Renal cortical epithelial cell (primary cell): ENCODE data around the gene BIN1. TPM values are rescaled to one million over a fixed set of nuclear protein-coding genes. Genes with fewer than 3 reads are reported as not detected.

Experiments used
- DNase-seq: peaks from one replicate; pipeline ENCODE4 v3.0.0-alpha.2; 2011; ENCODE audit warnings: low read depth
- total RNA-seq: library from RNA; depleted of rRNA; stranded (reverse); fragments of >200 nt; gene quantifications from 2 replicates; pipeline ENCODE4 v1.2.3, GENCODE V29; 2014

BIN1 gene, protein sequence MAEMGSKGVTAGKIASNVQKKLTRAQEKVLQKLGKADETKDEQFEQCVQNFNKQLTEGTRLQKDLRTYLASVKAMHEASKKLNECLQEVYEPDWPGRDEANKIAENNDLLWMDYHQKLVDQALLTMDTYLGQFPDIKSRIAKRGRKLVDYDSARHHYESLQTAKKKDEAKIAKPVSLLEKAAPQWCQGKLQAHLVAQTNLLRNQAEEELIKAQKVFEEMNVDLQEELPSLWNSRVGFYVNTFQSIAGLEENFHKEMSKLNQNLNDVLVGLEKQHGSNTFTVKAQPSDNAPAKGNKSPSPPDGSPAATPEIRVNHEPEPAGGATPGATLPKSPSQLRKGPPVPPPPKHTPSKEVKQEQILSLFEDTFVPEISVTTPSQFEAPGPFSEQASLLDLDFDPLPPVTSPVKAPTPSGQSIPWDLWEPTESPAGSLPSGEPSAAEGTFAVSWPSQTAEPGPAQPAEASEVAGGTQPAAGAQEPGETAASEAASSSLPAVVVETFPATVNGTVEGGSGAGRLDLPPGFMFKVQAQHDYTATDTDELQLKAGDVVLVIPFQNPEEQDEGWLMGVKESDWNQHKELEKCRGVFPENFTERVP
- 88.0 and 201 TPM in 2 replicates for total RNA-seq

DNA sequence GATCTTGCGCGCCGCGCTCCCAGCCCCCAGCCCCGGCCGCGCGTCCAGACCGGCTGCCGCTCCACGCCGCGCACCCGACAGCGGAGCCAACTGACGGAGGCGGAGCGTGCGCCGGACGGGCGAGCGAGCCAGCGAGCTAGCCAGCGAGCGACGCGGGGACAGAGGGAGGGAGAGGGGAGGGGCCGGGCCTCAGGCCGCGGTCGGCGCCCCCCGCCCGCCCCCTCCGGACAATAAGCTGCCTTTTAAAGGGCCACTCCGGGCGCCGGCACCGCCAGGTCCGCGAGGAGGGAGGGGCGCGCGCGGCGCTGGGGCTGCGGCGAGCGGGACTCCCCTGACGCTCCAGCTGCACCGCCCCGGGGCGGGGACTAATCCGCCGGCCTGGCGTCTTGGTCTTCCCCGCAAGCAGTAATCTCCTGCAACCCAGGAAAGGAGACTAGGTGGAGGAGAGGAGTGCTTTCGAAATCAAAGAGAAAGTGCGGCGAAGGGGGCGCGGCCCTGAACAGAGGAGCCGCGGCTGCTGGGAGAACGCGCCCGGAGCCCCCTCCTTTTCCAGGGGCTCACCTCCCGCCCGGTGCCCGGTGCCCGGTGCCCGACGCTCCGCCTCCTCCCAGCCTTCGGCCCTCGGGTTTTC is at the start of gene BIN1:
BIN1 (minus strand) TSS at position 164 of the 631 bp plus-strand sequence. CDS start 211 bp downstream, outside the sequence.
- DNase-seq: peak; percentile 88

GRCh38 chr2:127155947-127156346 is 49.0 kb upstream of the BIN1 start:
- peak; percentile 59 for DNase-seq

- no peak for DNase-seq
Observed at GRCh38 chr2:127155028-127155581, 48.2 kb upstream of the BIN1 start.

GRCh38 chr2:127154396-127154795 is 47.4 kb upstream of the BIN1 start:
- no peak for DNase-seq

DNA sequence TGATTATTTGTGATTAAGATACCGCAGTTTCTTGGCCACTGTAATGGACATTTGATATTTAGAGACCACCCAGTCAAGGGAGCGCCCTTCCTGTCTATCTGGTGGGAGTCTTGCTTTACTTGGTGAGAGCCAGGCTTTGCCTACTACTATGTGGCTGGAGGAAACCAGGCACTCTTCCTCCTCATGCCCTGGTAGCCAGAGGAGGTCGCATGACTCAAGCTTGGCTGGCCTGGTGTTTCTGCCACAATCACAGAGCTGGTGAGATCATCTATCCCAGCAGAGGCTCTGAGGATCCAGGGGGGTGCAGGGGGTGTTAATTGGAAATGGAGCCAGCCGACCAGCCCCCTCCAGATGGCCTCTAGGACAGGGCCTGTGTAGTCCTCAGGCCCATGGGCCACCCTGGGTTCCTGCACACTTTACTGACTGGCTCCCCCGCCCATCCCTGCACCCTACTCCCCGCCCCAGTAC is 46.8 kb upstream of the BIN1 start:
- peak; percentile 90 for DNase-seq

DNA sequence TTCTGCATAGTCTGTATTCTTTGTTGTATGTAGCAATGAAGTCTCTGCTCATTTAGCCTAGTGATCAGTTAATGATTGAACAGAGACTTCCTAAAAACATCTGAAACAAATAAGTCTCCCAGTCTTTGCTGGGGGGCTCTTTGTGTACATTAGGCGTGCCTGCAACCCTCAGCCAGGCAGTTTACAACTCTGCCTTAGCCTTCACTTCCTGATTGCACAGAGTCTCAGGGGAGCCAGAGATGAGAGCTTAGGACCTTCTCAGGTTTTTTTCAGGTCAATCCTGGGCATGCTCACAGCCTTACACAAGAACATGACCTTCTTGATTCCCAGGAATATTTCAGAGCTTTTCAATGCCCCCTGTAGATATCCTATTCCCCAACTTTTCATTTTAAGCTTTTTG is 44.0 kb upstream of the BIN1 start:
- DNase-seq: no peak

GRCh38 chr2:127149384-127149783 is 42.4 kb upstream of the BIN1 start:
- peak; percentile 91 for DNase-seq

DNA sequence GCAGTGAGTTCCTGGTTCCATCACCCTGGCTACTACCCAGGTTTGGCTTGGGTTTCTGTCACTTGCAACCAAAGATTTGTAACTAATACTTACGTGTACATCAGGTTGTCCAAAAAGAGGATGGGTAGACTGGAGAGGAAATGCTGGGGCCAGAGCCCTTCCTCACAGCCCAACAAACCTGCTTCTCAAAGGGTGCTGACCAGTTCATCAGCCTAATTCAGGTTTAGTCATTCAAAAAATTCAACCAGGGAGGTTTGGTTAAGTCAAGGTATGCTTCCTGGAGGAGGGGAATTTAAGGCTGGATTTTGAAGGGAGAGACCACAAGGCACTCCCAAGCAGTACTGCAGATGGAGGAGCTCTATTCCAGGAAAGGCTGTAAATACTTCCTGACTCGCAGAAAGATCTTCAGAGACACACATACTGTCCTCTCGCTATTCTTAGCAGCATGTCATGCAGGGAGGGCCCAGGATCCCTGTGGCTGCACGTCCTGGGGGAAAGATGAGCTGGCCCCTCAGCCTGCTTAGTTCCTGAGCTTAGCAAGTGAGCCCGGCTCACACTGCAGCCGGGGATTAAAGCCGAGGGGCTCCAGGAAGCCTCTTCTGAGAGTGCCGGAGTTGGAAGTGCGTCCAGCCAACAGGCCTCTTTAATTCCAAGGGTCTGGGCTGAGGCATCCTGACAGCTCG is 40.0 kb upstream of the BIN1 start:
- no peak for DNase-seq

GRCh38 chr2:127146071-127146725 is 39.2 kb upstream of the BIN1 start:
- DNase-seq: no peak

GRCh38 chr2:127145280-127145895 is 38.4 kb upstream of the BIN1 start:
- DNase-seq: peak; percentile 46

DNA sequence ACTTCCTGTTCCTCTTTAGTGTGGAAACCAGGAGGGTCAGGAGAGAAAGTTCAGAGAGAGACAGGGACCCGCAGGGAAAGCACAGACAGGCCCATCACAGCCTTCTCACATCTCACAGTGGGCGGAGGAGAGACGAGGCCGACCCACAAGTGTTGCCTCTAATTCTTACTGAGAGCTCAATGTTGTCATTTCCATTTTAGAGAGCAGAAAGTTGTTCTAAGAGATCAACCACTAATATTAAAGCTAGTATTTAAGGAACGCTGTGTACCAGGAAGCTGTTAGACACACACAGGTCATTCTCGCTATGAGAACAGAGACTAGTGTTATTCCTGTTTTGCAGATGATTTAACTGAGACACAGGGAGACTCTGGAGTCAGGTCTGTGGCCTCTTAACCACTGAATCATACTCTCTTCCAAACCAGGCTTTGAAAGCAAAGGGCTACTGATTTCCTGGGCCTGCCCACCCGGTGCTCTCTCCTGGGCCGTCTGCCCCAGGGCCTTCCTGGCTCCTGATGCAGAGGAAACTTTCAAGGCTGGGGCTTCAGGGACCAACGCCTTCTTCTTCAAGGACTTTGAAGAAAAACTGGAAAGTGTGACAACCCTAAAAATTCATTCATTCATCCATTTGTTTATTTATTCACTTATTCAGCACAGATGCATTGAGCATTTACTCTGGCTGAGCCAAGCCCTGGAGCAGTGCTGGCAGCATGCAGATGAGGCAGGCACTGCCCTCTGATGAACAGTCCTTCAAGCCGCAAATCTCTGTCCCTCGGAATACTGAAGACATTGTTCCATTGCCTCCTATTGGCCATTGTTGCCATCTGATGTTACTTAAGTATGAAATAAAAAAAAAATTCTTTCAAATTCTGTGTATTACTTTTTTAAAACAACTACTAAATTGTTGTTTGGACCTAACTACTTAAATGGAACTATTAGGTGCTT is 37.2 kb upstream of the BIN1 start:
- peak; percentile 74 for DNase-seq

GRCh38 chr2:127142663-127143630 is 36.0 kb upstream of the BIN1 start:
- DNase-seq: no peak

DNA sequence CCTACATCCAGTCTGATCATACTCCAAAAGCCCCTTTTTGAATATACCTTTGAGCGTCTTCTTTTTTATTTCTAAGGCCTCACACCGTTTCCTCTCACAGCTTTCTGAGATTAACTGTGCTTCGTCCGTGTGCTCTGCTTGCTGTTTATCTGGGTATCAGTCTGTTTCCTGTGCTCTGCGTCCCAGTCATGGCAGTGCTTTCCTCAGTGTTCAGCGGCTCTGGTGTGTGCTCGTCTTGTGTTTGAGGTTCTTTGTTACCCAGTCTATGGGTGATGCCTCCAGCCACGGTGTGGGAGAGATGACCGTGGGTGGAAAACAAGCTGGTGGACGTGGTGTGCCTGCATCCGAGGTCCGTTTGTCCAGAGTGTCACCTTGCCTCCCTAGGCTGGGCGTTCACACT is 33.6 kb upstream of the BIN1 start:
- no peak for DNase-seq

DNA sequence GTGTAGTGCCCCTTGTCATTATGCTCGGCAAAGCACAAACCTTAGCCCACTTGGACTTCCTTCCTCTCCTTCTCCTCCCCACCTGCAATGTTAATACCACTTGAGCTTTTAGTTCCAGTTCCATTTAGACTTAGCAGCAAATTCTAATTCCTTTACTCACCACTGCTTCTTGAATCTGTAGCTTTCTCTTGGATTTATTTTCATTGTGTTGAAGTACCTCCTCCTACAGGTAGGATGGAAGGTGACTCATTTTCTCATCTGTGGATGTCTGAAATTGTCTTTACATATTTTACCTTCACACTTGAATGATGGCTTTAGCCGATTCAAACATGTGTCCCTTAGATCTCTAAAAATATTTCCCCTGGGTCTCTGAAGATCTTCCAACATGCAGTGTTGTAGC is 32.8 kb upstream of the BIN1 start:
- DNase-seq: peak; percentile 32

- no peak for DNase-seq
Observed at GRCh38 chr2:127138281-127138680, 31.3 kb upstream of the BIN1 start.

- no peak for DNase-seq
Observed at GRCh38 chr2:127137741-127138140, 30.8 kb upstream of the BIN1 start.

DNA sequence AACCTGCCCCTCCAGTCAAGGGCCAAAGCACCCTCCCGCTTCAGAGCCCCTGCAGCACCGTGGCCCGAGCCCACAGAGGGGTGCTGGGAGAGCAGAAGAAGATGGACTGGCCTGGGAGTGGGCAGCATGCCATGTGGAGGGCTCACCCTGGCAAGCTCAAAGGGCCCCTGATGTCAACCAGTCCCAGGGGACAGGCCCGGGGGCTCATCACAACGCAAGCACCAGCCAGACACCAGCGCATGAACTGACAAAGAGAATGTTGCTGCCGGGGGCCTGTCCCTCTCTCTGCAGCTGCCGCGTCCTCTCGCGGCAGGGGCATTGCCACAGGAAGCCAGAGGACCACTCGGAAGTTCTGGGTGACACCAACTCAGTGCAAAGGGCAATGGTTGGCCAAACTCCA is 30.3 kb upstream of the BIN1 start:
- no peak for DNase-seq
